Measurements from ENCODE around the gene STBD1.
"Not testable (repeated sequence)": the region's sequence is repeated elsewhere in the genome, so short reads cannot be mapped to it uniquely, and the experiment has no call there.

DNA sequence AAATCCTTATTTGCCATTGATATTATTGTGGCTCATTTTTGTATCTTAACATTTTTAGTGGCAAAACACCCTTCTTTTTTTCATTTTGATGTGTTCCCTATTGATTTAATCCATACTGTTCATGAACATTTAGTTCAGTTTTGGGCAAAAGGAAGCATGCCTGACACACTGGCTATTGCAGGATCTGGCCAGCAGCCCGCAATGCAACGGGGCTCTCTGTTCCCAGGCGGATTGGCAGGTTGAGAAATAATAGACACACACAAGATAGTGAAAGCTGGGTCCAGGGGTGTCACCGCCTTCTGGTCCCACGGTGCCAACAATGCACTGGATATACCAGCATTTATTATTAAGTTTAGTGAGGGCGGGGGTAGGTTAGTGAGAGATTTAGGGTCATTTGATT, 24.9 kb upstream of the STBD1 start:
- TF ChIP-seq, protein P1, sequence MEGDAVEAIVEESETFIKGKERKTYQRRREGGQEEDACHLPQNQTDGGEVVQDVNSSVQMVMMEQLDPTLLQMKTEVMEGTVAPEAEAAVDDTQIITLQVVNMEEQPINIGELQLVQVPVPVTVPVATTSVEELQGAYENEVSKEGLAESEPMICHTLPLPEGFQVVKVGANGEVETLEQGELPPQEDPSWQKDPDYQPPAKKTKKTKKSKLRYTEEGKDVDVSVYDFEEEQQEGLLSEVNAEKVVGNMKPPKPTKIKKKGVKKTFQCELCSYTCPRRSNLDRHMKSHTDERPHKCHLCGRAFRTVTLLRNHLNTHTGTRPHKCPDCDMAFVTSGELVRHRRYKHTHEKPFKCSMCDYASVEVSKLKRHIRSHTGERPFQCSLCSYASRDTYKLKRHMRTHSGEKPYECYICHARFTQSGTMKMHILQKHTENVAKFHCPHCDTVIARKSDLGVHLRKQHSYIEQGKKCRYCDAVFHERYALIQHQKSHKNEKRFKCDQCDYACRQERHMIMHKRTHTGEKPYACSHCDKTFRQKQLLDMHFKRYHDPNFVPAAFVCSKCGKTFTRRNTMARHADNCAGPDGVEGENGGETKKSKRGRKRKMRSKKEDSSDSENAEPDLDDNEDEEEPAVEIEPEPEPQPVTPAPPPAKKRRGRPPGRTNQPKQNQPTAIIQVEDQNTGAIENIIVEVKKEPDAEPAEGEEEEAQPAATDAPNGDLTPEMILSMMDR (IDR thresholded peaks at IDR 0.05): not testable (repeated sequence)
- TF ChIP-seq POLR2A (IDR thresholded peaks at IDR 0.05): not testable (repeated sequence)

Data from thyroid gland (tissue), 4 donors.